NCI-H510A treated with DMSO at 0.1 percent for 48 hours (cell line): Measurements from ENCODE around the gene OR8S1.
"Not testable (repeated sequence)": the region's sequence is repeated elsewhere in the genome, so short reads cannot be mapped to it uniquely, and the experiment has no call there.

Experiments
- DNase-seq: peaks from one replicate; lab custom pipeline; 2025; lab: John Stamatoyannopoulos, UW

Gene OR8S1, protein sequence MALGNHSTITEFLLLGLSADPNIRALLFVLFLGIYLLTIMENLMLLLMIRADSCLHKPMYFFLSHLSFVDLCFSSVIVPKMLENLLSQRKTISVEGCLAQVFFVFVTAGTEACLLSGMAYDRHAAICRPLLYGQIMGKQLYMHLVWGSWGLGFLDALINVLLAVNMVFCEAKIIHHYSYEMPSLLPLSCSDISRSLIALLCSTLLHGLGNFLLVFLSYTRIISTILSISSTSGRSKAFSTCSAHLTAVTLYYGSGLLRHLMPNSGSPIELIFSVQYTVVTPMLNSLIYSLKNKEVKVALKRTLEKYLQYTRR

DNA sequence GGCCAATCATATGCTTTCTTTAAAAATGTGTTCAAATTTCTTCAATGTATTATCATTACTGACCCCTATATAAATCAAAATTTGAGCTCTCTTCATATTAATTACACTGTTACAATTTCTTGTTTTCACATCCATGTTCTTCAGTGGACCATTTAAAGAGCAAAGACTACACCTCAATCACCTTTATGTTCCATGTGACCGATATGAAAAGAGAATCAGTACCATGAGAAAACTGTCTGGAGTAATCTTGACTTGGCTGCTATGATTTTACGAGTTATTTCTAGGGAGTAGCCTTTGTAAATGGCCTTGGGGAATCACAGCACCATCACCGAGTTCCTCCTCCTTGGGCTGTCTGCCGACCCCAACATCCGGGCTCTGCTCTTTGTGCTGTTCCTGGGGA is at the start of gene OR8S1:
Gene OR8S1 (plus strand): TSS at position 301 of the 400 bp plus-strand sequence. CDS start 0 bp downstream, at position 301.
- no peak for DNase-seq

GRCh38 chr12:48482198-48482597 is 43.2 kb upstream of the OR8S1 start, which contains the start of gene C12orf54:
C12orf54 (plus strand) TSS chr12:48482498; CDS start chr12:48483297, 799 bp downstream.
- DNase-seq, result no peak

DNA sequence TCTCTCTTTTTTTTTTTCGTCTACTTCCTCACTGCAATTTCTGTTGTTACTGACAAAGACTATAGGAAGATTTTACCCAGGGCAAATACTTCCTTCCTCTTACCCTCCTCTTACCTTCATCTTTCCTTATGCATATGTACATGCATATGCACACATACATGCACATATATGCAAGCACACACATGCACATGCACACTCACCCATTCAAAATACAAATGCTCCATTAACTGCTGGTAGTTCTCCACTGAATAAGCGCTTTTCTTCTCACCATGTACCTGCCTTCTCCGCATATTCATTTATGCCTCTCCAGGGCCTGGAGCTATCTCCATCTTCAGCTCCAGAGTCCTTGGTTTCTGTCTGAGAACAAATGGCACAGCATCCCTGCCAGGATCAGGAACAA is 42.5 kb upstream of the OR8S1 start:
- DNase-seq, result no peak

DNA sequence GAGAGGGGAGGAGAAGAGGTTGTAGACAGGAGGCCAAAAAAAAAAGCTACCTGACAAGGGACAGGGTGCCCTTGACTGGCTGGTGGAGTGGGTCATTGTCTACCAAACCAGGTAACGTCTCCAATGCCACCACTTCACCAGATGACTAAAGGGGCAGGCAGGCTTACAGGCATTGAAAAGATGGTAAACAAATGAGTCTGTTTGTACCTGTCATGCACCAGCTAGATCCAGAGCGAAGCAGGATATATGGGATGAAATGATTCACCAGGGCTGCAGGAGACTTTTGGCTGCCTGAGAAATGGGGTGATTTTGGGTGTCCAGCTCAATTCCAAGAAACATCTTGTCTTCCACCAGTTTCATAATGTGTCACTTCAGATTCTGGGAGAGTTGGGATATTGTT is 39.2 kb upstream of the OR8S1 start:
- no peak for DNase-seq

GRCh38 chr12:48486679-48487078 is 38.8 kb upstream of the OR8S1 start:
- no peak for DNase-seq

GRCh38 chr12:48489012-48489411 is 36.4 kb upstream of the OR8S1 start:
- DNase-seq, result no peak

GRCh38 chr12:48489456-48489855 is 36.0 kb upstream of the OR8S1 start:
- not testable (repeated sequence) for DNase-seq

DNA sequence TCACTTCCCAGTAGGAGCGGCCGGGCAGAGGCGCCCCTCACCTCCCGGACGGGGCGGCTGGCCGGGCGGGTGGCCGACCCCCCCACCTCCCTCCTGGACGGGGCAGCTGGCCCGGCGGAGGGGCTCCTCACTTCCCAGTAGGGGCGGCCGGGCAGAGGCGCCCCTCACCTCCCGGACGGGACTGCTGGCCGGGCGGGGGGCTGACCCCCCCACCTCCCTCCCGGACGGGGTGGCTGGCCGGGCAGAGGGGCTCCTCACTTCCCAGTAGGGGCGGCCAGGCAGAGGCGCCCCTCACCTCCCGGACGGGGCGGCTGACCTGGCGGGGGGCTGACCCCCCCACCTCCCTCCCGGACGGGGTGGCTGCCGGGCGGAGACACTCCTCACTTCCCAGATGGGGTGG is 25.2 kb upstream of the OR8S1 start:
- not testable (repeated sequence) for DNase-seq

DNA sequence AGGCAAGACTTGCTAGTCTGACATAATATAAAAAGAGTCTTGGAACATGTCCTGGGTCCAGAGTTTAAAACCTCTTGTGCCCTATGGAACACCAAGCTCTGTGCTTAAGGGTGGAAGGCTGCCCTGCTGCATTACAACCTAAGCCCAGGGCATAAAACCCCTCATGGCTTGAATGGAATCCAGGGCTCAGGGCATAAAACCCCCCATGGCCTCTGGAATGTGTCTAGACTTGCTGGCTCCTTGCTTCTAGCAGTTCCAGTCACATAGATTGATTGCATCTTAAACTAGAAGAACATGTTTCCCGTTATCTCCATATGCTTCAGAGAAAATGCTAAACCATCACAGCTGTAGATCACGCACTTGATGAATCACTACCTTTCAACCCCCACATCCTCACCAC is 18.6 kb upstream of the OR8S1 start:
- DNase-seq, result not testable (repeated sequence)

GRCh38 chr12:48508987-48509386 is 16.4 kb upstream of the OR8S1 start:
- DNase-seq, result no peak

DNA sequence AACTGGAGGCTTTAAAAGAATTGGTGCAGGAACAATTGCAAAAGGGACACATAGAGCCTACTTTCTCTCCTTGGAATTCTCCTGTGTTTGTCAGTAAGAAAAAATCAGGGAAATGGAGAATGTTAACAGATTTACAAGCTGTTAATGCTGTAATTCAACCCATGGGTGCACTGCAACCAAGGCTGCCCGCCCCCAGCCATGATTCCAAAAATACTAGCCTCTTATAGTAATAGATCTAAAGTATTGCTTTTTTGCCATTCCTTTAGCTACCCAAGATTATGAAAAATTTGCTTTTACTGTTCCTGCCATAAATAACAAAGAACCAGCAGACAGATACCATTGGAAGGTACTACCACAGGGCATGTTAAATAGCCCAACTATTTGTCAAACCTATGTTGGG is 15.3 kb upstream of the OR8S1 start:
- DNase-seq, result no peak

DNA sequence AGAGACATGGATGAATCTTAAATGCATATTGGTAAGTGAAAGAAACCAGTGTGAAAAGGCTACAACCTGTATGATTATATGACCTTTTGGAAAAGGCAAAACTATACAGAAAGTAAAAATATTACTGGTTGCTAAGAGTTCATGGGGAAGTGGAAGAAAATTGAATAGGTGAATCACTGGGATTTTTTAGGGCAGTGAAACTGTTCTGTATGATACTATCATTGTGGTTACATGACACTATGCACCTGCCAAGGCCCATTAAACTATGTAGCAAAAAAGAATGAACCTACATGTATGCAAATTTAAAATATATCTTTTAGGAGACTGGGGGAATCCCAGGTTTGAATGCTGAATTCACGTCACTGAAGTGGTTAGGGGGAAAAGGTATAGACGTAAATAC is 12.6 kb upstream of the OR8S1 start:
- no peak for DNase-seq

- no peak for DNase-seq
Observed at GRCh38 chr12:48514728-48515127, 10.7 kb upstream of the OR8S1 start.

GRCh38 chr12:48520381-48520780 is 5.1 kb upstream of the OR8S1 start:
- not testable (repeated sequence) for DNase-seq

DNA sequence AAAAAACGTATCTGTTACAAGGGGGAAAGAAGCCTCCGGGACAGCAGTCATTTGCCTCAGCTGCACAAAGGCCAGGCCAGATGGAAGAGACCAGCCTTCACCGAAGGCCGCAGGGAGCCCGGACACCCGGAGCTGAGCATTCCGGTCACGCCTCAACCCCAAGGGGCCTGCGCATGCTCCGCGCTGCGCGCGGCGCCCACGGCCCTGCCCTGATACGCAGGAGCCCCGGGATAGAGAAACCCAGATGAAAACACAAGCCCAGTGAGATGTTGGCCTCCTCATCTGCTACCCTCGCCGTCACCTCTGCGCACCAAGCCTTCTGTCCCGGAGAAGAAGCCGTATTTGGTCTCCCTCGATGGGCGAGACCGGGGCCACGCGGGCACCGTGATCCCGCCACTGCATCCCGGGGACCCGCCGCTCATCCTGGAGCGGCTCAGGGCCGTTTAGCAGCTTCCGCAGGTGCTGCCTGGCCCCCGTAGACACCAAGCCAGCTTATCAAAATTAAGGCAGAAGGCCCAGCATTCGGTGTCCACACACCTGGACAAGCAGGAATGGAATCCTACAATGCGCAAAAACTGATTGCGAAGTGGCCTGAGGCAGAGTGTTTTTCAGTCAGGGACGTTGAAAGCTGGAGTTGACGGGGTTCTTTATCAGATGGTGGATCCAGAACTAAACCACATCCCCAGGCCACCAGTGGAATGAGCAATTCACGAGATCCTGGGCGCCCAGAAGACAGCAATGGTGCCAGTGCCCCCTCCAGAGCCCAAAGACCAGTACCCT is 2.6 kb downstream of the OR8S1 start:
- DNase-seq, result no peak

- no peak for DNase-seq
Observed at GRCh38 chr12:48532601-48533000, 7.2 kb downstream of the OR8S1 start.

GRCh38 chr12:48536602-48537001 is 11.2 kb downstream of the OR8S1 start:
- DNase-seq, result no peak

DNA sequence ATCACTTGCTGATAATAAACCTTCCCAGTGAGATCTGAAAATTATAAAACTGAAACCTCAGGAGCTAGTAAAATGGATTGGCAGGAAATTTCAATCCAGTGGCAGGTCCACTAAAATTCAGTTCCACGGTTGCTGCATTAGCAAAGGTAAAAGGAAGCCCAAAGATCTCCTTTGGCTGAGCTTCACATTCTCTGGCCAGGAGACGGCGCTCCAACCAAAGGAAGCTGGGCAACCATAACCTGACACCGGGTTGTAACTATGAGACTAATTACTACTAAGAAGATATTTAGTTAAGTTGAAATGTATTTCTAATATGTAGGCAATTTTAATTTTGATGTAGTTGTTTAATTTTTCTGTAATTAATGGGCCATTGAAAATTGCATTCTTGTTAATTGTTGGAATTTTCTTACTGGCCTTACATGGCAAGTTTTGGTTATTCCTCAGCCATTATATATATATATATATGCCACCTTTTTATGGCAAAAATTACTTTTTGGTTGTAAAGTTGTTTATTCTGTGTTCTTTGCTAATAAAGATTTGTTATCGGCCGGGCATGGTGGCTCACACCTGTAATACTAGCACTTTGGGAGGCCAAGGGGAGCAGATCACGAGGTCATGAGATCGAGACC is 17.0 kb downstream of the OR8S1 start:
- DNase-seq, result peak; percentile 1

DNA sequence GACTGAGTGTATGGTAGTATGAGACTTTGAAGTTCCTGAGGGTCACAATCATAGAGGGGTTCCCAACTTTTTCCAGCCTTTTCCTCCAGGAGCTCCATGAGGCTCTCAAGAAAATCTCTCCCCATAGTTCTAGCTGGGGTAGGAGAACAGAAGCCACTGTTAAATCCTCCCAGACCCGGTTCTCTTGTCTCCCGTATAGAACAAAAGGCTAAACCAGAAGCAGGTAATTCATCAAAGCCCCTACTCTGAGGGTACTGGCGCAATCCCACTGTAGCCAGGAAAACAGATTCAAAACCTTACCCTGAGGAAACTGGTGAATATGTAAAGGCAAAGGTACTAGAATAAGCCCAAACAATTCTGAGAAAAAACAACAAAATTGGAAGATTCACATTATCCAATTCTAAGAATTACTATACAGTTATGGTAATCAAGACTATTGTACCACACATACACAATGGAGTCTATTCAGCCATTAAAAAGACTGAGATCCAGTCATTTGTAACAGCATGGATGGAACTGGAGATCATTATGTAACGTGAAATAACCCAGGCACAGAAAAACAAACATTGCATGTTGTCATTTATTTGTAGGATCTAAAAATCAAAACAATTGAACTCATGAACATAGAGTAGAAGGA is 20.5 kb downstream of the OR8S1 start:
- DNase-seq, result no peak

DNA sequence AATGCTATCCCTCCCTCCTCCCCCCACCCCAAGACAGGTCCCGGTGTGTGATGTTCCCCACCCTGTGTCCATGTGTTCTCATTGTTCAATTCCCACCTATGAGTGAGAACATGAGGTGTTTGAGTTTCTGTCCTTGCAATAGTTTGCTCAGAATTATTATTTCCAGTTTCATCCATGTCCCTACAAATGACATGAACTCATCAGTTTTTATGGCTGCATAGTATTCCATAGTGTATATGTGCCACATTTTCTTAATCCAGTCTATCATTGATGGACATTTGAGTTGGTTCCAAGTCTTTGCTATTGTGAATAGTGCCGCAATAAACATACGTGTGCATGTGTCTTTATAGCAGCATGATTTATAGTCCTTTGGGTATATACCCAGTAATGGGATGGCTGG is 21.6 kb downstream of the OR8S1 start:
- DNase-seq, result not testable (repeated sequence)

GRCh38 chr12:48551636-48552035 is 26.2 kb downstream of the OR8S1 start:
- DNase-seq, result not testable (repeated sequence)

DNA sequence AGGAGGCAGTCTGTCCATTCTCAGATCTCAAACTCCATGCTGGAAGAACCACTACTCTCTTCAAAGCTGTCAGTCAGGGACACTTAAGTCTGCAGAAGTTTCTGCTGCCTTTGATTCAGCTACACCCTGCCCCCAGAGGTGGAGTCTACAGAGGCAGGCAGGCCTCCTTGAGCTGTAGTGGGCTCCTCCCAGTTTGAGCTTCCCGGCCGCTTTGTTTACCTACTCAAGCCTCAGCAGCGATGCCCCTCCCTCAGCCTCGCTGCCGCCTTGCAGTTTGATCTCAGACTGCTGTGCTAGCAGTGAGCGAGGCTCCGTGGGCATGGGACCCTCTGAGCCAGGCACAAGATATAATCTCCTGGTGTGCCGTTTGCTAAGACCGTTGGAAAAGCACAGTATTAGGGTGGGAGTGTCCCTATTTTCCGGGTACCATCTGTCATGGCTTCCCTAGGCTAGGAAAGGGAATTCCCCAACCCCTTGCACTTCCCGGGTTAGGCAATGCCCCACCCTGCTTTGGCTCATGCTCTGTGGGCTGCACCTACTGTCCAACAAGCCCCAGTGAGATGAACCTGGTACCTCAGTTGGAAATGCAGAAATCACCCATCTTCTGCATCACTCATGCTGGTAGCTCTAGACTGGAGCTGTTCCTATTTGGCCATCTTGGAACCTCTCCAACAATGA is 28.4 kb downstream of the OR8S1 start:
- DNase-seq, result not testable (repeated sequence)
